Superior temporal gyrus (tissue), 1 donor: ENCODE measurements around the gene ZNF710.

Source experiments
- DNase-seq: peaks from one replicate; pipeline ENCODE4 v3.0.0-alpha.2; 2016; ENCODE audit errors: extremely low spot score

ZNF710 gene

DNA sequence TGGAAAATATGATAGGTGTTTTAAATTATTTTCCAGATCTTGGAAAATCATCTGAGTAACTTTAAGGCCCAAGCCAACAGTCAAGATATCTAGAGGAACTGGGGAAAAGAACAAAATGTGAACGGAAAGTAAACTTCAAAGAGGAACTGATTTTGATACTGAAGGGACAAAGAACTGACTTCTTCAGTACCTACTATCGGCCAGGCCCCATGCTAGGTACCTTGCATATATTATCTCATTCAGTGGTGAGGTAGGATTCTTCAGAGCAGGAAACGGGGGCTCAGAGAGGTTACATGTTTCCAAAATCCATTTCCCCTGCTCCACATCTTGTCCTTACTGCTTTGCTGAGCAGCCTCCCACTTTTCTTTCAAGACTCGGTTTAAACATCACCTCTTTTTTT is 9.8 kb upstream of the ZNF710 start:
- DNase-seq, result no peak

DNA sequence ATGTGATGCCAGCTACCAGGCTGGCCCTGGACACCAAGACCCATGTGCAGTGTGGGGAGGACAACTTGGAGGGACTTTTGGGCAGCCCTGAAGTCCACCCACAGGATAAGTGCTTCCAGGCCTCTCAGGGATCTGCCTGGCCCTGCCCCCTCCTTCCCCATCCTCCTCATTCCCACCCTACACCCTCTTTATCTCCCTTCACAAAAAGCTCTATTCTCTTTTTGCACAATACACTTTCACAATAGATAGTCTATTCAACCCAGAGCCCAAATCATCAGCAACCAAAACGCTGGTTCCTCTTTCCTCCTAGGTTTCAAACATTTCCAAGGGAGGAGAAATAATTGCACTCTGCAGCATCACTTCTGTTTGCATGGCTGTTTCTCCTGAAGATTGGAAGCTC is 7.8 kb upstream of the ZNF710 start:
- DNase-seq, result peak; percentile 81

DNA sequence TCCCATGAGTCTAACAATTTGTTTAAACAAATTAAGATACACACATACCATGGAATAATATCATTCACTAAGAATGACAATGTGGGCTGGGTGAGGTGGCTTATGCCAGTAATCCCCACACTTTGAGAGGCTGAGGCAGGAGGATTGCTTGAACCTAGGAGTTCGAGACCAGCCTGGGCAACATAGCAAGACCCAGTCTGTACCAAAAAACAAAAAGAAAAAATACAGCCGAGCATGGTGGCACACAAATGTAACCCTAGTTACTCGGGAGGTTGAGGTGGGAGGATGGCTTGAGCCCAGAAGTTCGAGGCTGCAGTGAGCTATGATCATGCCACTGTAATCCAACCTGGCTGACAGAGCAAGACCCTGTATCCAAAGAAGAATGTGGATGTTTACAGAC is 4.0 kb upstream of the ZNF710 start:
- no peak for DNase-seq

DNA sequence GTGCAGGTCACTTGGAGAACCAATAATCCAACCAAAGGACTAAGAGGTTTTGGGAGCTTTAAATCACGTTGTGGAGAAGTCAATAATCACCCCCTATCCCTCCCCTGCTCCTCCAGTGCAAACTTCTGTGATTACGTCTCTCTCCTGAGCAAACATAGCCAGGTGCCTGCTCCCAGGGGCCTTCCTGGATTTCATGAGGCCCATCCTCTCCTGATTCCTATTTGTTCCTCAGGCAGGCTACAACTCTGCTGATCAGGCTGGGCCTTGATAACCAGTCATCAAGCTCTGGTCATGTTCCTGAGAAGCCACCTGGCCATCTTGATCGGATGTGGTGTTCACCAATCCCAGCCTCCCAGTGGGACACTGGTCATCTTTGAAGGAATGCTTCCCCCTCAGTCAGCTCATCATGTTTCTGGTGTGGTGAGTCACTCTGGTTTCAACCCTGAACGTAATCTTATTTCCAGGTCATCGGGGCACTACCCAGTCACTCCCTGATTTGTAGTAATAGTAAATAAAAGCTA is 2.9 kb upstream of the ZNF710 start:
- no peak for DNase-seq

DNA sequence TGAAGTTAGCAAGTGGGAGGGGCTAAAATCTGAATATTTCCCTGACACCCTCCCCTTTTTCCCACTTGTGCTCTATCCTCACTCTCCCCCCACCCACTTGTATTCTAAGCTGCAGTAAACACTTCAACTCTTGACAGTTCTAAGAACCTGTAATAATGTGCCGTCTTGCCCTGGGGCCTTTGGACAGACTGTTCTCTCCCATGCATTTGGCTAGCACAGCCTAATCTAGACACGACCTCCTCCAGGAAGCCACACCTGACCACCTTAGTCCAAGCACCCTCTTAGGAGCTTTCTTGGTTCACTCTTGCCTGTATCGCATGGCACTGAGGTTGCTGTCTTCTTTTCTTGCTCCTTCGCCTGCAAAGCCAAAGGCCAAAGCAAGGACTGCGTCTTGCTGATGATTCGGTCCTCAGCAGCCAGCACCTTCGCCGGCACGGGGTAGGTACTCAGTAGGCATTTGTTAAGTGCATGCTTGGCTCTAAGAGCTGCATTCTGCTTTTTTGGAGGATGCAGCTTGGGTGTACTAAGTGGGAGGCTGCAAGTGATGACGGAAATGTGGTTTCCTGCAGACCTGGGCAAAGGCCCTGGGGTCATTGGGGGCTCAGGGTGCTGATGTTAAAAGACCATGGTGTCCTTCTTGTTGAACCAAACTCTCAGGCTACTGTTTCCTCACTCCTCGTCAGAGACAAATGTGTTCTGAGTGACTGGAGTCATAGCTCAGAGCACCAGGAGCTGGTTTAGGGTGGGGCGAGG is 2.0 kb upstream of the ZNF710 start:
- DNase-seq, result no peak

DNA sequence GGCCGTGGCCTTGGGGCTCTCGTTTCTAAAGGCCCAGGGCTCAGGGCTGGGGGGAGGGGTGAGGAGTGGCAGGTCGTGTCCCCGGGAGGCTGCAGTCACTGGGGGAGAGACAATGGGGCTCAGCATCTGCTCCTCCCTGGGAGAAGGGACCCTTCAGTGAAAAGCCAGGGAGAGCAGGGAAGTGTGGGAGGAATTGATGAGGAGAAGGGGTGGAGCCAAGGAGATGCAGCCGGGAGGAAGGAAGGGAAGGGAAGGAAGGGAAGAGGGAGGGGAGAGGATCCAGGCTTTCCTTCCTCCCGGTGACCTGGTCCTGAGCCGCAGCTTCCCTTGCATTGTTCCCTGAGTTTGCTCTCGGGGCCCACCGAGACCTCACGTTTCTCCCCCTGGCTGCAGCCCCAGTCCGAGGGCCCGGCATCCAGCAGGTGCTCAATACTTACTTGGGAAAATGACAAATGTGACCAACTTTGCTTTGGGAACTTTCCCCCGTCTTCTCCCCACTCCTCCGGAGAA is 1.4 kb upstream of the ZNF710 start:
- no peak for DNase-seq

DNA sequence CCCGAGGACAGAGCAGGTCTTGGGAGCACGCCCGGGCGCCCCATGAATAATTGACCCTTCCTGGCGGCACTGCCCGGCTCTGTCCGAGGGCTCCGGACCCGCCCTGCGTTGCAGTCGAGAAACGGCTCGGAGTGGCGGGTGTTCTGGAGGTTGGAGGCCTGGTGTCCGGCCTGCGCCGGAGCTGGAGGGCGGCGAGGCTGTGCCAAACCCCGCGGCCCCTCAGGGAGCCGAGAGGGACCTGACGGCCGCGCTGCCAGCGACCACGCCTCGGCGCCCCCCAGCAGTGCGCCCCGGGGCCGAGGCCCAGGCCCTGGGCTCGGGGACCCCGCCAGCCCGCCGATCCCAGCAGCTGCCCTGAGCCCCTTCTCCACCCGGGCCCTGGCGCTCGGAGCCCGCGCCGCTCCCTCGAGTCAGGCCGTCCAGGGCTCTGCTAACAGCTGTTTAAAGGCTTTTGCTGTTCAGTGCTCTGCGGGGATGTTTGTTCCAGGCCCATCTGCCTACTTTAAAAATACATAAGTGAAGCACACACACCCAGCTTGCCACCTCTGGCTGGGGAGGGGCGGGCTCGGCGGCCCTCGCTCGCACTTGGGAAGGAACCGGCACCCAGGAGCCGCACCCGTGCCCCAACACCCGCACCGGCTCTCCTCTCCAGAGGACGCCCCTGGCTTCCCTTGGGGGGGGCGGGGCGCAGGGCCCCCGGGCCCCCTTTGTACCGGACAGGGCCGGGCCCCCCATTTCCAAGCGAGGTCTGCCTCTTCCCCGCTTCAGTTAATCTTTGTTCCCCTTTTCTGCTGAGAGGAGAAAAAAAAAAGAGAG is 730 bp upstream of the ZNF710 start:
- no peak for DNase-seq

DNA sequence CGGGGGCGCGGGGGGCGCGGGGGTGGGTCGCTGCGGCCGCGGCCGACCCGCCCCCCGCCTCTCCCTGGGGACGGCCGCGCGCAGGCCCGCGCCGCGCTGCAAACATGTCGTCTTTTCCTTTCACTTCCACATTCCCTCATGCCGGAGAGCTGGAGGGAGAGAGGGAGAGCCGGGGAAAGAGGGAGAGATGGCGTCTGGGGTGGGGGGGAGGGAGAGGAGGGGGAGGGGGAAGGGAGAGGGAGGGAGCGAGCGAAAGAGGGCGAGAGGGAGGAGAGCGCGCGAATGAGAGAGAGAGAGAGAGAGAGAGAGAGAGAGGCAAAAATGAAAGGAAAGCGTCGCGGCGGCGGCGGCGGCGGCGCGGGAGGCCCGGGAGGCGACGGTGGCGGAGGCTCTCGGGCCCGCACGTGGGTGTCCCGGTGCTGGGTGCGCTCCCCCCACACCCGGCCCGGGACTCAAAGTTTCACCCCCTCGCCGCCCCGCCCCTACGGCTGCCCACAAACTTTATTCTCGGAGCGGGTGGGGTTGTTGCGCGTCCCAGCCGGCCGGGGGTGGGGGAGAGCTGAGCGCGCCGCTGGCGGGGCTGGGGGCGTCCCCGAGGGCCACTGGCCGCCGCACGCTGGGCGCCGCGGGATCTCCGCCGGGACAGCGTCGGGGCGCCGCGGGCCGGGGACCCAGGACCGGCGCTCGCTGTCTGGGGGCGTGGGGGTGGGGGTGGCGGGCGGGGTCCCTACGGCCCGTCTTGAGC is 731 bp downstream of the ZNF710 start:
- DNase-seq, result no peak

DNA sequence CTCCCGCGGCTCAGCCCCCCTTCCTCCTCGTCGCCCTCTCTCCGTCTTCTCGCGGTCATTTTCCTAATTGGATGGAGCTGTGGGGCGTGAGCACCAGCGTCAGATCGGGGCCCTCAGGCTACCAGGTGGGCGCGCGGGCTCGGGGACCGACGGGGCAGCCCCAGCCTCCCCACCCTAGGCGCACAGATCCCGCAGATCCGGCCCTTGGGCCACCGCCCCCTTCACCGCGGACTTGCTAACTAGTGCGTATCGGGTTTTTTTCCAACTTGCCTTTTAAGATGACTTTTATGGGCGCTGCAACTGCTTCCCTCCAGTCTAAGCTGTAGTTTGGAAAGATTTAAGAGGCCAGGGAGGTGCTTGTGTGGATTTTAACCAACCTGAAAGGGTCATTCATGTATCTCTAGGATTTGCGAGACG is 1.3 kb downstream of the ZNF710 start:
- no peak for DNase-seq

DNA sequence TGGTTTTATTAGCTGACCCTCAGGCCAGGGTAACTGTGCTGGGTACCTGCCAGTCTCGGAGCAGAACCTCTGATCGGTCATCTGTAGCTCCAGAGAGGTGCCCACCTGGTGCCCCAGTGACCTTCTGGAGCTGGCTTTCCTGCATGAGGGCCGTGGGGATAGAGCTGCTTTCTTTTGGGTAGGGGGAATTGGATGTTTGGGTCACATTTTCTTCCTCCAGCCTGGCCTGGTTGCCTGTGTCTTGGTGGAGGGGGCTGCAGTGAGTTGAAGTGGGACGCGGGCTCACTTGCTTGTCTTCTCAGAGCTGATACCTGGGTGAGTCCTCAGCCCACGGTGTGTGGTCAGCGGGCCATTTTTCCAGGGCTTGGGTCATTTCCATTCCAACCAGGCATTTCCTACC is 2.6 kb downstream of the ZNF710 start:
- DNase-seq, result no peak

DNA sequence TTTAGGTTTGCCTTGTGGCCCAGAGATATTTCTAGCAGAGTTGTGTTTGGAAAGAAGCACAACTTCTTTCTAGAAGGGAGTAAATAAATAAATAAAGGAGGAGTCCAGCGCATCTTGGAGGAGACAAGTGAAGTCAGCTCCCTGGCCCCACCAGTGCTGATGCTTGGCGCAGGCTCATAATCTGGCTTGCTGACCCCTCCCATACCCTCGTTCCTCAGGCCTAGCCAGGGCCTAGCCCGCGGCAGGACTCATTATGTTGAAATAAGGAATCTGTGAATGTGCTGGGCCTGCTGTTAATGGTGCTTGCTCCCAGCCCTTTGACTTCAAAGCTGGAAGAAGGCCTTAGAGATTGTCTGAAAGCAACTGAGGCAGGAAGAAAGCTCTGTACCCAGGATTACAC is 3.1 kb downstream of the ZNF710 start:
- no peak for DNase-seq

DNA sequence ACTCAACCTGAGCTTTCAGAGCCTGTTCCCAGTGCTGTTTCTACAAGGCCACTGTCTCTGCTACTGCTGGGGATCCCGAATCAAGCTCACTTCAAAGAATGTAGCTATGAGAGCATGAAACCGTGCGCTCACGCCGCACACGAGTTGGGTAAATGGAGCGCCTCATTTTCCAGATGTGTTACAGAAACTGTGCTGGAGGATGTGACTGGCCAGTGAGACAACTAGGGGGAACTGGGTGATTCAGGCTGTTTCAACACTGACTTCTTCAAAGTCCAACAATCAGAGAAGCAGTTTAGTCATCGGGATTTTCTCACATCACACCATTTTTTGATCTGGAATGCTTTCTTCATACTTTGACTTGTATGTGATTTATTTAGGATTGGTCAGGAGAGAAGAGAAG is 3.5 kb downstream of the ZNF710 start:
- DNase-seq, result no peak

DNA sequence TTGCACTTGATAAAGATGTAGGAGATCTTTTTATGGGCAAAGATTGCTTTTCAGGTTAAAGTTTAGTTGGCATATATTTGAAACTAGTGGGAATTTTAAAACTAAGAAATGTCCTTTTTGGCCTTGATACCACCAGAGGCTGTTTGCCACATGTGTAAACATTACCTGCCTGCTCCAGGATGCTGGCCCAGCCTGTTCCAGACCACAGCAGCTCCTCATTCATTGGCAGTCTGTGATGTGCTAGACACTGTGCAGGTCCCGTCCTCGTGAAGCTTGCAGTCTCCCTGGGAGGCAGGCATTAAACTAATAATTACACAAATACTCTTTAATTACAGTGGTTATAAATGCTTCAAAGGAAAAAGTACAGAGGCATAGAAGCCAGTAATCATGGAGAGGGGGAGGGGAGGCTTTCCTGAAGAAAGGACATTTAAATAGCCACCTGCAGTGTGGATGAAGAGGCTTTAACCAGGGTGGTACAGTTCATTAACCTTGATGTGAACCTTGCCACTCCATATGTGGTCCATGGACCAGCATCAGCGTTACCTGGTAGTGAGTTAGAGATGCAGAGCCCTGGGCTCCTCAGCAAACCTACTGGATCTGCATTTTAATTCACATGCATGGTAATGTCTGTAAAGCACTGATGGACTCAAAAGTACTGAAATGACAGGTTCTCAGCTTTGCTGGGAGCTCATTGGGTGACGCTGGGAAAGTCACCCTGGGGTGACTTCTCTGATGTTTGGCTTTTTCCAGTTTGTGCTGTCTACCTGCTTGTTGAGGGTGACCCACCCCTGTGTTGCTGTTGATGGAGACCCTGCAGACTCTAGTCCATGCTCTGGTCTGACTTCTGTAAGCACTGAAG is 5.3 kb downstream of the ZNF710 start:
- DNase-seq, result no peak

DNA sequence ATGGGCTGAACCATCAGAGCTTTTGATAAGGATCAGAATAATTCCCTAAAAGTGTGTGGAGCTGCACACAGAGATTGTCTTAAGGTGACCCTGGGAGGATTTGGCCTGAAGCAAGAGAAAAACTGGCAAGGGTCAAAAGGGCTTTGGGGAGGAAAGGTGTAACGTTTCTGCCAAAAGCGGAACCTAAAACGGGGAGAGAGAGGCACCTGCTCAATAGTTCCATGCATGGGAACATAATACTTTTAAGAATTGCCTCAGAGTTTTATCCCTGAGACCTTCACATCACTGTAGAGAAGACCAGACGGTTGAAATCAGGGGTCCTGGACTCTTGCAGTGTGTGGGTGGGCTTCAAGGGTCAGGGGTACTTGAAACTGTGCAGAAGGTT is 5.9 kb downstream of the ZNF710 start:
- DNase-seq, result no peak

DNA sequence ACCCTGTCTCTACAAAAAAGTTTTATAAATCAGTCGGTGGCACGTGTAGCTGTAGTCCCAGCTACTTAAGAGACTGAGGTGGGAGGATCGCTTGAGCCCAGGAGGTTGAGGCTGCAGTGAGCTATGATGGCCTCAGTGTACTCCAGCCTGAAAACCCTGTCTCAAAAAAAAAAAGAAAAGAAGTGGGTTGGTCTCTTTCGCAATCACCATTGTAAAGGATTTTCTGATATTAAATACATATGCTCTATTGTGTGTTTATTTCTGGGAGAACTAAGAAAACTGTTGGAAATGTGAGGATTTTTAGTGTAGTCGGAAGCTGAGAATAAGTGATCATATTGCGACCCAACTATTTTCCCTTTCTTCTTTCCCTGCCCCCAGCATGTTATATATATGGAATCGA is 7.5 kb downstream of the ZNF710 start:
- no peak for DNase-seq

DNA sequence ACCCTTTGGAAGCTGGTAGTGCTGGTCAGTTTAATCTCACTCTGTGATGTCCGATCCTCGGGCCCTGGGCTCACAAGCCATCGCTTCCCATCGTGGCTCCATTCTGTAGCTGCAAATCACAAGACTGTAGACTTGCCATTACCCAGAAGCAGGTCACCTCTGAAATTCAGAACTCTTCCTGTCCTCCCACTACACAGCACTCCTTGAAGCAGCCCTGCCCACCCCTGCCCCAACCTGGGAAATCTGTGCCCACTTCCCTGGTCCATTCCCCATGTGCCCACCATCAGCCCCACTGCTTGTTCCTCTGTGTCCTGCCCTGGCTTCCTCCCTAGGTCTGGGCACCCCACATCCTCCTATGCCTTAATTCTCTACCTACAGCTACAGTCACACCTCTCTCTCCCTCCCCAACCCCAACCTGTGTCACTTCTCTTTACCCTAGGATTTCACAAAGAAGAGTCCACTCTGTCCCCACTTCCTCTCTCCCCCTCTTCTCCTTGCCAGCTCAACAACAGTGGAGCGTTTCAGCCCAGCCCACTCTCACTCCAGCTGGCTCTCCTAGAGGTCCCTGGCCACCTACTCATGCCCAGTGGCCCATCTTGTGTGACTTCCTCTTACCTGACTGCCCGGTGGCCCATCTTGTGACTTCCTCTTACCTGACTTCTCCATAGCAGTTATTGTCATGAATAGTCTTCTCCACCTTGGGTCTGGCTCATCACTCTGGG is 8.3 kb downstream of the ZNF710 start:
- no peak for DNase-seq

DNA sequence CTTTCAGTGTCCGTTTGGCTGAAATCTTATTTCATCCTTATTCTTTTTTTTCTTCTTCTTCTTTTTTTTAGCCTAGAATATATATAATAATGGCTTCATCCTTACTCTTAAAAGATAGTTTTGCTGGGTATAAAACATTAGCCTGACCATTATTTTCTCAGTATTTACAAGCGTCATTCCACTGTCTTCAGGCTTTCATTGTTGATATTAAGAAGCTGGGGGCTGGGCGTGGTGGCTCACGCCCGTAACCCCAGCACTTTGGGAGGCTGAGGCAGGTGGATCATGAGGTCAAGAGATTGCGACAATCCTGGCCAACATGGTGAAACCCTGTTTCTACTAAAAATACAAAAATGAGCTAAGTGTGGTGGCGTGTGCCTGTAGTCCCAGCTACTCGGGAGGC is 10.6 kb downstream of the ZNF710 start:
- no peak for DNase-seq

DNA sequence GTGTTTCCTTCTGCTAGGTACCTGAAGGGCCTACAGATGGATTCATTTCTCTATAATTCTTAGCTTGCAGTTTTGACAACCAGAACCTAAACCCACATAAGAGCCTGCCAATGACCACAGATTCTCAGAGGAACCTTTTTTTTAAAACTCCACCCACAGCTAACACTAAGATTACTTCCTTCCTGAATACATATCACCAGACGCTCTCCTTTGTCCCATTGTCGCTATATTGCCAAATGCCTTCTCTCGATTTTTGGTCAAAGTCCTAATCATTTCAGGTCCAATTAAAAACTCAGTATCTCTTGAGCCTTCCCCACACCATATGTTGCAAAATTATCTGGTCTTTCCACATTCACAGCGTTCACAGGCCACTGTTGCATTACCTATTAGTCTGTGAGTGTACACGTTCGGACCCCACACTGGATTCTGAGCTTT is 12.4 kb downstream of the ZNF710 start:
- DNase-seq, result no peak

DNA sequence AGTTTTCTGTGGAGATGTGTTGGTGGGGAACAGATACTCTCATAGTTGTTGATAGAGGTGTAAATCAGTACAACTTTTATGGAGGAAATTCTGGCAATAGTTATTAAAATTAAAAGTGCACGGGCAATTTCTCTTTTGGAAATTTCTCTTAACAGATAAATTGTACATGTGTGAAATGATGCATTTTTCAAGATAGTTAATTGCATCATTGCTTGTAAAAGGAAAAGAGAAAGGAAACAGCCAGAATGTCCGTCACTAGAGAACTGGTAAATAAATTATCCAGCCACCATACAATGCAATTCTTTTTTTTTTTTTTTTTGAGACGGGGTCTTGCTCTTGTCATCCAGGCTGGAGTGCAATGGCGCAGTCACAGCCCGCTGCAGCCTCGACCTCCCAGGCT is 14.2 kb downstream of the ZNF710 start:
- no peak for DNase-seq

DNA sequence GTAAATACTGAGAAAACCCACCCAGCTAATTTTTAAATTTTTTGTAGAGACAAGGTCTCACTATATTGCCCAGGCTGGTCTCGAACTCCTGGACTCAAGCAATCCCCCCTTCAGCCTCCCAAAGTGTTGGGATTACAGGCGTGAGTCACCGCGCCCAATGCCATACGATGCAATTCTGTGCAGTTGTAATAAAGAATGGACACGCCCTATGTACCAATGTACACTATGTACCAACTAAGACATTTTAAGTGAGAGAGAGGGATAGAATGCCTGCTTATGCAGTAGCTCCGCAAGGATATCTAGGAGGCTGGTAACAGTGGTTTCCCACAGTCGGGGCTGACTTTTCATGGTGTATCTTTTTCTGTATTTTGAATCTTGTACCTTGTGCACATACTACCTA is 14.6 kb downstream of the ZNF710 start:
- DNase-seq, result no peak

DNA sequence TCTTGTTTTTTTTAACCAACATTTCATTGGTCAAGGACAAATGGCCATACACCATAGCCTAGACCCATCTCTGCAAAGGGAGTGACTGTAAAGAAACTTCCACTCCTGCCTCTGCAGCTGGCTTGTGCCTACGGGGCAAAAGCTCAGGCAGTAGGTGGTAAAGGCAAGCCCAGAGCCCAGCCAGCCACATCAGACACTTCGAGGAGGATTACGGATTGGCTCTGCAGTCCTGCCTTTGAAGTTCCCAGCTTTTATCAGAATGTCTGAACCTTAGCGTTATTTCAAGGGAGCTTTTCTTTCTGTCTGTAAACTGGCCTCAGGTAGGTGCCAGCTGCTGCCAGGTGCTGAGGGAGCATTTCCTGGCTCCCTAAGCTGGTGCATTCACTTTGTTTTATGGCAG is 15.6 kb downstream of the ZNF710 start:
- DNase-seq, result no peak
